Glutamatergic neuron (in vitro differentiated cells): ENCODE measurements around the gene FILIP1L. TPM values are rescaled to one million over a fixed set of nuclear protein-coding genes. Genes with fewer than 3 reads are reported as not detected.

Experiments used
- DNase-seq: peaks from one replicate; pipeline ENCODE4 v3.0.0; 2022
- H3K27ac Mint-ChIP-seq: one replicate; pipeline ENCODE4 v1.8.0; 2020; ENCODE audit warnings: mild to moderate bottlenecking, mixed read lengths, inconsistent platforms; ENCODE audit not compliant: unreplicated experiment
- H3K27me3 Mint-ChIP-seq: one replicate; pipeline ENCODE4 v1.8.0; 2020; ENCODE audit warnings: mild to moderate bottlenecking, moderate library complexity, mixed read lengths, inconsistent platforms; ENCODE audit not compliant: unreplicated experiment
- H3K36me3 Mint-ChIP-seq: one replicate; pipeline ENCODE4 v1.8.0; 2020; ENCODE audit warnings: mild to moderate bottlenecking, mixed read lengths, inconsistent platforms; ENCODE audit not compliant: unreplicated experiment
- H3K4me1 Mint-ChIP-seq: one replicate; pipeline ENCODE4 v1.8.0; 2020; ENCODE audit warnings: mild to moderate bottlenecking, low read depth, mixed read lengths, inconsistent platforms; ENCODE audit not compliant: unreplicated experiment
- H3K4me3 Mint-ChIP-seq: one replicate; pipeline ENCODE4 v1.8.0; 2020; ENCODE audit warnings: mild to moderate bottlenecking, mixed read lengths, inconsistent platforms; ENCODE audit not compliant: unreplicated experiment
- H3K9me3 Mint-ChIP-seq: one replicate; pipeline ENCODE4 v1.8.0; 2020; ENCODE audit warnings: mild to moderate bottlenecking, moderate library complexity, mixed read lengths, inconsistent platforms; ENCODE audit not compliant: unreplicated experiment
- CTCF ChIP-seq: fragments of 200-600 bp; sonication (generic); IDR thresholded peaks from one replicate; pipeline ENCODE4 v1.5.0; 2021; ENCODE audit not compliant: partially characterized antibody, unreplicated experiment
- total RNA-seq: library from RNA; stranded (reverse); fragmentation: NEBNext Ultra II Directional; extraction: Animal tissue kit (Norgen Biotek cat#: 25700); gene quantifications from one replicate; pipeline ENCODE4 v1.2.1, GENCODE V29; 2021; ENCODE audit not compliant: unreplicated experiment

The FILIP1L gene
- total RNA-seq, 1 donor from 2014 or later, result 4.3 TPM

- no peak overlapping the region for H3K4me3 Mint-ChIP-seq
- no peaks in the 10 kb centered on the region for H3K27me3 Mint-ChIP-seq
- no peak for DNase-seq
These were observed 277.6 kb downstream of the FILIP1L start for GRCh38 chr3:99836681-99837080.

GRCh38 chr3:99834211-99834957, 279.9 kb downstream of the FILIP1L start:
- TF ChIP-seq CTCF, result no peak
- peaks cover 1% of the 10 kb centered on the region for H3K4me1 Mint-ChIP-seq
- no peak overlapping the region for H3K27ac Mint-ChIP-seq
- DNase-seq, result no peak
- no peaks in the 10 kb centered on the region for H3K27me3 Mint-ChIP-seq
- H3K9me3 Mint-ChIP-seq, result no peaks in the 10 kb centered on the region
- H3K4me3 Mint-ChIP-seq, result no peak overlapping the region
- no peaks in the 10 kb centered on the region for H3K36me3 Mint-ChIP-seq

More at GRCh38 chr3:99836681-99837080, 277.6 kb downstream of the FILIP1L start:
- Mint-ChIP-seq H3K27ac (no peak overlapping the region), H3K9me3 (no peaks in the 10 kb centered on the region), H3K36me3 (no peaks in the 10 kb centered on the region), H3K4me1 (peaks cover 1% of the 10 kb centered on the region)
- TF ChIP-seq CTCF, result no peak

- H3K27ac Mint-ChIP-seq, result no peak overlapping the region
- no peak for TF ChIP-seq CTCF
- no peak for DNase-seq
These were observed 280.6 kb downstream of the FILIP1L start for GRCh38 chr3:99833617-99834205.

GRCh38 chr3:99829844-99830243, 284.5 kb downstream of the FILIP1L start:
- H3K4me3 Mint-ChIP-seq, result no peak overlapping the region
- H3K36me3 Mint-ChIP-seq, result no peaks in the 10 kb centered on the region
- H3K27me3 Mint-ChIP-seq, result no peaks in the 10 kb centered on the region
- peaks cover 5% of the 10 kb centered on the region for H3K4me1 Mint-ChIP-seq
- H3K27ac Mint-ChIP-seq, result no peak overlapping the region
- TF ChIP-seq CTCF, result no peak
- H3K9me3 Mint-ChIP-seq, result no peaks in the 10 kb centered on the region
- no peak for DNase-seq

More at GRCh38 chr3:99833617-99834205, 280.6 kb downstream of the FILIP1L start:
- H3K4me1 Mint-ChIP-seq, result peaks cover 1% of the 10 kb centered on the region
- H3K36me3 Mint-ChIP-seq, result no peaks in the 10 kb centered on the region
- H3K4me3 Mint-ChIP-seq, result no peak overlapping the region
- H3K9me3 Mint-ChIP-seq, result no peaks in the 10 kb centered on the region
- H3K27me3 Mint-ChIP-seq, result no peaks in the 10 kb centered on the region
